SK-N-MC (cell line): ENCODE measurements around the gene KRT36.
A peak's percentile ranks its signal among the peaks of the same experiment; 100 is the strongest.

ENCODE experiments used
- DNase-seq: peaks from one replicate; pipeline ENCODE4 v3.0.0-alpha.2; 2011; ENCODE audit warnings: low read depth, low spot score
- H3K27ac ChIP-seq: fragments of 200-600 bp; sonication (generic); 2 replicates; pipeline ENCODE4 v1.5.1; 2016; ENCODE audit warnings: mixed run types
- H3K36me3 ChIP-seq: fragments of 200-600 bp; sonication (generic); 2 replicates; pipeline ENCODE4 v1.6.1; 2017; ENCODE audit warnings: antibody characterized with exemption, low read length, mixed read lengths; ENCODE audit not compliant: insufficient read depth
- H3K4me3 ChIP-seq: fragments of 200-600 bp; sonication (generic); 2 replicates; pipeline ENCODE4 v1.5.1; 2016
- H3K9ac ChIP-seq: fragments of 200-600 bp; sonication (generic); 2 replicates; pipeline ENCODE4 v1.8.0; 2017; ENCODE audit warnings: mixed run types, mixed read lengths; ENCODE audit not compliant: insufficient read length
- H3K9me3 ChIP-seq: fragments of 200-600 bp; sonication (generic); 2 replicates; pipeline ENCODE4 v1.6.1; 2017; ENCODE audit warnings: low read depth, mild to moderate bottlenecking, antibody characterized with exemption, low read length, moderate library complexity, mixed read lengths
- EZH2 ChIP-seq: fragments of 200-600 bp; sonication (generic); IDR thresholded peaks from one replicate; pipeline ENCODE4 v1.6.1; 2017; ENCODE audit warnings: antibody characterized with exemption
- FOXP2 ChIP-seq: optimal IDR thresholded peaks from 2 replicates; pipeline ENCODE3; 2011; ENCODE audit warnings: mild to moderate bottlenecking, moderate library complexity; ENCODE audit not compliant: insufficient read depth; ENCODE audit errors: extremely low read length, control extremely low read depth
- POLR2AphosphoS5 ChIP-seq: IDR thresholded peaks from 2 replicates; pipeline ENCODE4 v1.6.1; 2012; ENCODE audit warnings: mild to moderate bottlenecking, low read depth, low read length, borderline replicate concordance

The KRT36 gene

DNA sequence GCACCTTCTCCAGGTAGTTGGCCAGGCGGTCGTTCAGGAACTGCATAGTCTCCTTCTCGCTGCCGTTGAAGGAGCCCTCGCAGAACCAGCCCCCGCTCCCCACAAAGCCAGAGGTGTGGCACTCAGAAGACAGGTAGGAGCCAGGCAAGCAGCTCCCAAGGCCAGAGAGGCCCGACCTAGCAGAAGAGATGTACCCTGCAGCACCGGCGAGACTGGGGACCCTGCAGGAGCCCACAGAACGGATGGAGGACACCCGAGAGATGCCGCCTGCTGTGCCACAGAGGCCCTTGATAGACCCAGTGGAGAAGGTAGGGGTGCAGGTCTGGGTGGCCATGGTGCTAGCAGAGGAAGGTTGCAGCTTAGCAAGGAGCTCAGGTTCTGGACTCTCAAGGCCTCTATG, at the start of gene KRT36:
Gene KRT36, minus strand, starts transcription at position 380 of the 400 bp plus-strand sequence. Its CDS starts 46 bp downstream, at position 334.
- Histone ChIP-seq H3K9me3 (no peaks in the 10 kb centered on the region), H3K36me3 (no peaks in the 10 kb centered on the region), H3K9ac (no peak within 1 kb of the TSS), H3K27ac (peak within 1 kb of the TSS; percentile 57; the same call in 1 of the 2 replicates), H3K4me3 (peak within 1 kb of the TSS; percentile 38; the same call in 1 of the 2 replicates)
- no peak for DNase-seq
- TF ChIP-seq POLR2AphosphoS5: no peak
- TF ChIP-seq EZH2: no peak
- TF ChIP-seq FOXP2: no peak

DNA sequence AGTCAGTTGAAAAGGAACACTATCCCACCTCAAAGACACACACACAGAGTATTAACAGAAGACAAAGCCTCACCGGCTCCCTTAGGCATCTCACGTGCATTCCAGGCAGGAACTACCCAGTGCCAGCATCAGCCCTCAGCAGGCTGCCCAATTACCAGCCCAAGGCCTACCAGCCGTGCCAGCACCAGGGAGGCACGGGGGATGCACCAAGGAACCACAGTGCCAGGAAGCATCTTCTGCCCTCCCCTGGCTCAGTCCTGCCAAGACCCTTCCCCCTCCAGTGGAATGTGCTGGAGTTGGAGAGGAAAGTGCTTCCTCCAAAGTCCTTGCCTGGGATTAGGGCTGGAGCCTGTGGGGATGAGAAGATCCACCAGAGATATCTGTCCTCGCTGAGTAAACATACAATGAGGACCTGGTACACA, 49.4 kb upstream of the KRT36 start:
- H3K4me3 ChIP-seq: no peak overlapping the region
- H3K9ac ChIP-seq: no peak overlapping the region
- H3K27ac ChIP-seq: no peak overlapping the region
- no peak for DNase-seq
- no peaks in the 10 kb centered on the region for H3K36me3 ChIP-seq
- TF ChIP-seq EZH2 (no peak), POLR2AphosphoS5 (no peak), FOXP2 (no peak)
- H3K9me3 ChIP-seq: no peaks in the 10 kb centered on the region

DNA sequence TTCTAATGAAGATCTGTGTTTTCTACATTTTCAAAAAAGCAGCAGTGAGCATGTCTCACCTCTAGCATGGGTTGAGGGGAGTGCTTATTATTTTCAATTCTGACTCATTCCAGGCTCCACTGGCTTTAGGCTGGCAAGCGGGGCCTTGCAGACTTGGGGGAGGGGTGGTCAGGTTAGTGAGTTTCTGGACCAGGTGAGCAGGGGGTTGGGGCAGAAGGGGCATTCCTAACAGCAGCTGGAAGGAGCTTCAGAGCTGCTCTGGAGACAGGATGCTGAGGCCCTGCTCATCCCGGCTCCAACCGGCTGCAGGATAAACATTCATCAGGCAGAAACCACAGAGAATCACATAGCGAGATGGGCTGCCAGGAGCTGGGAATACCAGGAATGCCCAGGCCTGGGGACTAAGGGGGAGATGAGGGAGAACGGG, 48.9 kb upstream of the KRT36 start:
- Histone ChIP-seq H3K36me3 (no peaks in the 10 kb centered on the region), H3K4me3 (no peak overlapping the region), H3K9ac (no peak overlapping the region), H3K9me3 (no peaks in the 10 kb centered on the region), H3K27ac (no peak overlapping the region)
- TF ChIP-seq EZH2: no peak
- no peak for TF ChIP-seq FOXP2
- no peak for TF ChIP-seq POLR2AphosphoS5
- DNase-seq: no peak

DNA sequence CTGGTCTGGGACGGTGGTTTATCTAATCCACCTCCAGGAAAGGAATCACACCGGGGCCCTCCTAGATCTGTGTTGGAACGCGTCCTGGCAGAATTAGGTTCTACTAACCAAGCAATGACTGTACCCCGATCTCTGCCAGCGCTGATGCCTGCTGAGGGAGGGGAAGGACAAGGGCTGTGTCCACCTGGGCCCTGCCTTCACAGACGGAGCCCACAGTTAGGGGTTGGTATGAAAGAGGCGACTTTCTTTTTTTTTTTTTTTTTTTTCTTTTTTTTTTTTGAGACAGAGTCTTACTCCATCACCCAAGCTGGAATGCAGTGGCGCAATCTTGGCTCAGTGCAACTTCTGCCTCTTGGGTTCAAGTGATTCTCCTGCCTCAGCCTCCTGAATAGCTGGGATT, 48.3 kb upstream of the KRT36 start:
- Histone ChIP-seq H3K4me3 (no peak overlapping the region), H3K9ac (no peak overlapping the region), H3K36me3 (no peaks in the 10 kb centered on the region), H3K9me3 (no peaks in the 10 kb centered on the region), H3K27ac (no peak overlapping the region)
- DNase-seq: no peak
- TF ChIP-seq FOXP2 (no peak), POLR2AphosphoS5 (no peak), EZH2 (no peak)

DNA sequence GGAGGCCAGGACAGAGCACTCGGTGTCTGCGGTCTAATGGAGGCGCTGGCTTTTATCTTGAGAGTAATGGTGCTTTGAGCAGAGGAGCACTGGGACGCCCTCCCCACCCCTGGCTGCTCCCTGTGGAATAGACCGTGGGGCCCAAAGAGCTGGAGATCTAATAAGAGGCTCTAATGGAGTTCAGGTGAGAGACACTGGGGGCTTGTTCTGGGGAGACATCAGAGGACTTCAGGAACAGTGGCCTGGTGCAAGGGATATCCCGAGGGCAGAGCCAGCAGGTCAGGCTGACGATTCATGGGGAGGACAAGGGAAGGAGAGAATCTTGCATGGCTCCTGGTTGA, 47.9 kb upstream of the KRT36 start:
- H3K9me3 ChIP-seq: no peaks in the 10 kb centered on the region
- TF ChIP-seq POLR2AphosphoS5 (no peak), EZH2 (no peak), FOXP2 (no peak)
- no peak overlapping the region for H3K4me3 ChIP-seq
- H3K27ac ChIP-seq: no peak overlapping the region
- no peak for DNase-seq
- no peak overlapping the region for H3K9ac ChIP-seq
- H3K36me3 ChIP-seq: no peaks in the 10 kb centered on the region

DNA sequence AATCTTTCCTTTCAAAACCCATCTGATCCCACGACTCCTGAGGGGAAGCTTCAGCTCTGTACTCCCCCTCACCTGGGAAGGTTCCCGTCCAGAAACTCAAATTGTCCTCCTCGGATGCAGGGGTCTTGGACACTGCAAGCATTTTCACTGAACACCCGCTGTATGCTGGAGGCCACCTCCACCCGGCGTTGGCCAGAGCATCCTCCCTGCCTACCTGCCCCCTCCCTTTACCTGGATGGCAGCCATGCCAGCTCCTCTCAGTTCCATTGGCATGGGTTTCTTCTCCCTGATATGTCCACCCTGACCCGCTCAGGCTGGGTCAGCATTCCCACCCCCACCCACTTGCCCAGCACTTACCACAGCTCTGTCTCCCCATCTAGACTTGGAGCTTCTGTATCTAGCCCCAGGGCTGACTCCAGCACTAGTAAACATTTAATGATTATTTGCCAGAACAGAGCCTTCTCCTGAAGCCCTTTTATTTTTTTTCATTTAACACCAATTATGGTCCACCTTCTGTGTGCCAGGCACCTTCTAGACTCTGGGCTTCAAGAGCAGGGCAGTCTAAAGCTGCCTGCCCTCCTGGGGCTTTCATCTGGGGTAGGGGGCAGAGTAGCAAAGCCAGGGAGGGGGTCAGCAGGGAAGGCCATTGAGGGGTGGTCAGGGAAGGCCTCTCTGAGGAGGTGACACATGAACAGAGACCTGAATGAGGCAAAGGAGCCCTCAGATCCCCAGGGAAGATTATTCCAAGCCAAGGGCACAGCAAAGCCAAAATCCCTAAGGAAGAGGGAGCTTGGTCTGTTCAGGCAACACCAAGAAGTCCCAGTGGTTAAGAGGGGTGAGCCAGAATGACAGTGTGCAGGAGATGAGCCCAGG, 47.3 kb upstream of the KRT36 start:
- Histone ChIP-seq H3K9me3 (no peaks in the 10 kb centered on the region), H3K9ac (no peak overlapping the region), H3K36me3 (no peaks in the 10 kb centered on the region), H3K4me3 (no peak overlapping the region), H3K27ac (no peak overlapping the region)
- TF ChIP-seq POLR2AphosphoS5: no peak
- TF ChIP-seq EZH2: no peak
- TF ChIP-seq FOXP2: no peak
- no peak for DNase-seq

DNA sequence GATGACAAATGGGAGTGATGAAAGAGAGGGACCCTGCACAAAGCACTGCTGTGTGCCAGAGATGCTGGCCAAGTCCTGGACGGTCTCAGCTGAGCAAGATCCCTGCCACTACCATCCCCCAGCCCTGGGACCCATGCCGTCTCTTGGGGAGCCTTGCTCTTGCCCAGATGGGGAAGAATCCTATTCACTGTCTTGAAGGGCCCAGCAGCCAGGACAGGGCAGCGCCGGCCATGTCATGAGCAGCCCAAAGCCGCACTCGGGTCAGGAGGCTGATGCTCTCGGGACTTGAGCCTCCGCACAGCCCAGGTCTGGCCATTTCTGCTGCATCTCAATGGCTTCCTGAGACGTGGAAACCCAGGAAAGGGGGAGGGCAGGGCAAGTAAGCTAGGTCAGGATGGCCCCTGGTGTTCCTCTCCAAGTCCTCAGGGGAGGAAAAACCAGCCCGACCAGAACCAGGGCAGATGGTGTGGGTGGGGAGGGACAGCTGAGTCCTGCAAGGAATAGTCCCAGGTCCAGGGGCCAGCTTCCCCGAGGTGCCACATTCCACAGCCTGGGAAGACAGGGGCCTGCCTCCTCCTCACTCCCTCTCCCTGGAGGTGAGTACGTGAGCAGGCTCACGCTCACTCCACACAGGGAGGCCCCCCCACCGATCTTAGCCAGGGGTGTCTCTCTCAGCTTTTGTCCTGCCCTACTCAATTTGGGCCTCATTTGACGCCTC, 46.2 kb upstream of the KRT36 start:
- Histone ChIP-seq H3K36me3 (no peaks in the 10 kb centered on the region), H3K9ac (no peak overlapping the region), H3K27ac (no peak overlapping the region), H3K4me3 (no peak overlapping the region), H3K9me3 (no peaks in the 10 kb centered on the region)
- DNase-seq: no peak
- TF ChIP-seq FOXP2: no peak
- TF ChIP-seq POLR2AphosphoS5: no peak
- no peak for TF ChIP-seq EZH2

DNA sequence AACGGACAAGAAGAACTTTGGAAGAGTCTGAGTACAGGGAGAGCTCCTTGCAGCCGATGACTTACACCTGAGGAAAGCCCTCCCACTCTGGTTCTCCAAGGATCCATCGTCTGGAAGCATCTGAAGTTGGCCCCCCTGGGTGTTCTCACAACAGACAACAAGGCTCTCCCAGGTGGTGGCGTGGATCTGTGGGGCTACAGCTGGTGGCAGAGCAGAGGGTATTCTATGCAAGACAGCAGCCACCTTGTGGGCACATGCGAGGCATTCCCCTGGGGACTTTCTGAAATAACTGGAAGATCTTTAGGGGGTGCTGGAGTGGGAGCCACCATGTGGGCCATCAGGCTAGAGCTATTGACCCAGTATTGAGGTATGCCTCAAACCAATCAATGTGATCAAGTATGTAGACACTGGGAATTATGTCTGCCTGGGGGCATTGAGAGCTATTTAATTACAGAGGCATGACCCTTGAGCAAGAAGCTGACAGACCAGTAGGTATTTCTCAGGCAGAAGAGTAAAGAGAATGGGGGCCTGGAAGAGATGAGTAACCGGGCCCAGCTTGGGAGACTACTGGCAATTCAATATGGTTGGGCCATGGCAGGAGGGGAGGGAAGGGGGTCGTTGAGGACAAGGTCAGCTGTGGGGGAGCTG, 45.3 kb upstream of the KRT36 start:
- DNase-seq: no peak
- H3K9ac ChIP-seq: no peak overlapping the region
- TF ChIP-seq FOXP2: no peak
- TF ChIP-seq EZH2: no peak
- no peak for TF ChIP-seq POLR2AphosphoS5
- no peak overlapping the region for H3K4me3 ChIP-seq
- no peak overlapping the region for H3K27ac ChIP-seq
- H3K36me3 ChIP-seq: no peaks in the 10 kb centered on the region
- no peaks in the 10 kb centered on the region for H3K9me3 ChIP-seq

DNA sequence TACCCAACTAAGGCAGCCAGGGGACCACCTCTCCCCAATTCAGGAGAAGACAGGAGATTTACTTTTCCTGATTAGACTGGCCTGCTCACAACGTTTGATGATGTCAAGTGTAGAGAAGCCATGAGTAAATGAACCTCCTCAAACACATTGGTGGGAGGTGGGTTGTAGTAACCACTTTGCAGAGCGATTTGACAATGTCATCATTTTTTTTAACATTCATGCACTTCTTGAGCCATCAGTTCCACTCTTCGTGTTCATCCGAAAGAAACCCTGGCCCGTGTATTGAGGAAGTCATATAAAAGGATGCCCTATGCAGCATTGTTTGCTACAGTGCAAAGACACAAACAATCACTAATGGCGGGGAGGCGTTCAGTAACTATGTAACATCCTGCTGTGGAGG, 43.9 kb upstream of the KRT36 start:
- Histone ChIP-seq H3K9me3 (no peaks in the 10 kb centered on the region), H3K36me3 (no peaks in the 10 kb centered on the region), H3K4me3 (no peak overlapping the region), H3K9ac (no peak overlapping the region), H3K27ac (no peak overlapping the region)
- TF ChIP-seq FOXP2 (no peak), POLR2AphosphoS5 (no peak), EZH2 (no peak)
- DNase-seq: no peak
